WERI-Rb-1 (cell line): ENCODE measurements around the gene AGPAT3.

ENCODE experiments used
- DNase-seq: peaks from one replicate; pipeline ENCODE4 v3.0.0-alpha.2; 2020
- H3K27ac ChIP-seq: fragments of 250-450 bp; sonication (Bioruptor Pico); 2 replicates; pipeline ENCODE4 v1.5.1; 2020; ENCODE audit warnings: mild to moderate bottlenecking, moderate library complexity
- H3K27me3 ChIP-seq: fragments of 250-450 bp; sonication (Bioruptor Pico); 2 replicates; pipeline ENCODE4 v1.5.1; 2021; ENCODE audit warnings: mild to moderate bottlenecking, low read depth, moderate library complexity; ENCODE audit not compliant: insufficient read depth, severe bottlenecking
- H3K36me3 ChIP-seq: fragments of 250-450 bp; sonication (Bioruptor Pico); 2 replicates; pipeline ENCODE4 v1.5.1; 2020; ENCODE audit warnings: mild to moderate bottlenecking, moderate library complexity
- H3K4me3 ChIP-seq: 2 replicates; pipeline ENCODE4 v1.5.1; 2011; ENCODE audit warnings: low read depth, mild to moderate bottlenecking, control low read depth, low read length
- H3K9me3 ChIP-seq: fragments of 250-450 bp; sonication (Bioruptor Pico); 2 replicates; pipeline ENCODE4 v1.5.1; 2021; ENCODE audit warnings: mild to moderate bottlenecking, moderate library complexity; ENCODE audit not compliant: severe bottlenecking
- CTCF ChIP-seq: IDR thresholded peaks from 2 replicates; pipeline ENCODE4 v1.5.1; 2011; ENCODE audit warnings: low read depth, mild to moderate bottlenecking, control low read depth, inconsistent platforms, low read length

AGPAT3 gene

GRCh38 chr21:43944757-43945156 lies 79.7 kb downstream of the AGPAT3 start:
- no peak for DNase-seq
- no peak overlapping the region for H3K27ac ChIP-seq
- no peaks in the 10 kb centered on the region for H3K27me3 ChIP-seq
- H3K36me3 ChIP-seq, result peaks cover 12% of the 10 kb centered on the region
- H3K4me3 ChIP-seq, result no peak overlapping the region
- no peak for TF ChIP-seq CTCF
- H3K9me3 ChIP-seq, result peaks cover 11% of the 10 kb centered on the region

GRCh38 chr21:43948740-43949498 lies 83.9 kb downstream of the AGPAT3 start:
- DNase-seq, result no peak
- TF ChIP-seq CTCF, result no peak
- Histone ChIP-seq H3K27me3 (no peaks in the 10 kb centered on the region), H3K4me3 (no peak overlapping the region), H3K27ac (no peak overlapping the region), H3K36me3 (peaks cover 18% of the 10 kb centered on the region), H3K9me3 (peaks cover 11% of the 10 kb centered on the region)

- H3K9me3 ChIP-seq, result peaks cover 11% of the 10 kb centered on the region
- no peak for DNase-seq
- no peaks in the 10 kb centered on the region for H3K27me3 ChIP-seq
- no peak overlapping the region for H3K27ac ChIP-seq
- no peak for TF ChIP-seq CTCF
- no peak overlapping the region for H3K4me3 ChIP-seq
- H3K36me3 ChIP-seq, result peaks cover 19% of the 10 kb centered on the region
These were observed 84.6 kb downstream of the AGPAT3 start for GRCh38 chr21:43949499-43950208.

- no peak overlapping the region for H3K27ac ChIP-seq
- DNase-seq, result no peak
- H3K27me3 ChIP-seq, result no peaks in the 10 kb centered on the region
- H3K36me3 ChIP-seq, result peaks cover 25% of the 10 kb centered on the region
- no peak overlapping the region for H3K4me3 ChIP-seq
- TF ChIP-seq CTCF, result no peak
- peaks cover 11% of the 10 kb centered on the region for H3K9me3 ChIP-seq
These were observed 85.5 kb downstream of the AGPAT3 start for GRCh38 chr21:43950481-43950880.

- Histone ChIP-seq H3K27me3 (no peaks in the 10 kb centered on the region), H3K27ac (no peak overlapping the region), H3K9me3 (peaks cover 11% of the 10 kb centered on the region), H3K36me3 (peaks cover 25% of the 10 kb centered on the region), H3K4me3 (no peak overlapping the region)
- TF ChIP-seq CTCF, result no peak
- DNase-seq, result no peak
These were observed 85.9 kb downstream of the AGPAT3 start for GRCh38 chr21:43950936-43951335.
